ENCODE measurements around the gene ECE2.
A peak's percentile ranks its signal among the peaks of the same experiment; 100 is the strongest.

The ECE2 gene

DNA sequence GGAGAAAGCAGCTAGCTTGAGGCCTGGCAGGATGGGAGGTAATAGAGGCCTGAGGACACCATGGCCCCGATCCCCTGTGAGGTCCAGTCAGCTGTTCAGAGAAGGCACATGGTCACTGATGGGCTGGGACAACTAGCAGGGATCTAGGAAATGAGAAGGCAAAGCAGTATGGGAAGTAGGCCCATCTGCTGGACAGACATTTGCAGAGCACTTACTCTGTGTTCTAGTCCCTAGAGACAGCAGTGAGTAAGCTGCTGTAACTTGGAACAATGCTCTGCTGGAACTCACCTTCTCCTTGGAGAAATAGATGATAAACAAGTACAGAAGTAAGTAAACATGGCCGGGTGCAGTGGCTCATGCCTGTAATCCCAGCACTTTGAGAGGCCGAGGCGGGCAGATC lies 7.1 kb downstream of the ECE2 start:
- Mint-ChIP-seq H3K4me1 (ENCODE audit: low read depth) (no peaks in the 10 kb centered on the region), H3K36me3 (ENCODE audit: low read depth) (no peaks in the 10 kb centered on the region), H3K27ac (no peak overlapping the region), H3K27me3 (peaks cover 21% of the 10 kb centered on the region), H3K4me3 (no peak overlapping the region), H3K9me3 (no peaks in the 10 kb centered on the region)

DNA sequence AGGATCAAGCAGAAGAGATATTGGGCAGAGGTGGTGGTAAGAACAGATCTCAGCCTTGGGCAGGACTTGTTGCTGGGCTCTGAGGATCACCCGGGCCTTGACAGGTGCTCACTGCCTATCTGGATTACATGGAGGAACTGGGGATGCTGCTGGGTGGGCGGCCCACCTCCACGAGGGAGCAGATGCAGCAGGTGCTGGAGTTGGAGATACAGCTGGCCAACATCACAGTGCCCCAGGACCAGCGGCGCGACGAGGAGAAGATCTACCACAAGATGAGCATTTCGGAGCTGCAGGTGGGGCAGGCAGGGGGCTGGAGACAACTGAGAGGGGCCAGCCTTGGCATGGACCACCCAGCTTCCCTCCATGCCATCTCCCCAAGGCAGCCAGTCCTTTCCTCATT lies 7.9 kb downstream of the ECE2 start:
- H3K9me3 Mint-ChIP-seq = no peaks in the 10 kb centered on the region
- no peak overlapping the region for H3K4me3 Mint-ChIP-seq
- peaks cover 18% of the 10 kb centered on the region for H3K27me3 Mint-ChIP-seq
- H3K4me1 Mint-ChIP-seq (ENCODE audit: low read depth) = no peaks in the 10 kb centered on the region
- H3K36me3 Mint-ChIP-seq (ENCODE audit: low read depth) = no peaks in the 10 kb centered on the region
- no peak overlapping the region for H3K27ac Mint-ChIP-seq

- Mint-ChIP-seq H3K27me3 (peaks cover 16% of the 10 kb centered on the region), H3K27ac (no peak overlapping the region), H3K36me3 (ENCODE audit: low read depth) (no peaks in the 10 kb centered on the region), H3K4me1 (ENCODE audit: low read depth) (no peaks in the 10 kb centered on the region), H3K4me3 (no peak overlapping the region), H3K9me3 (no peaks in the 10 kb centered on the region)
Measured at GRCh38 chr3:184284696-184285095, 8.9 kb downstream of the ECE2 start.

GRCh38 chr3:184289426-184289938 lies 13.7 kb downstream of the ECE2 start:
- Mint-ChIP-seq H3K9me3 (no peaks in the 10 kb centered on the region), H3K27me3 (peaks cover 13% of the 10 kb centered on the region), H3K27ac (no peak overlapping the region), H3K36me3 (ENCODE audit: low read depth) (no peaks in the 10 kb centered on the region), H3K4me1 (ENCODE audit: low read depth) (no peaks in the 10 kb centered on the region), H3K4me3 (no peak overlapping the region)

DNA sequence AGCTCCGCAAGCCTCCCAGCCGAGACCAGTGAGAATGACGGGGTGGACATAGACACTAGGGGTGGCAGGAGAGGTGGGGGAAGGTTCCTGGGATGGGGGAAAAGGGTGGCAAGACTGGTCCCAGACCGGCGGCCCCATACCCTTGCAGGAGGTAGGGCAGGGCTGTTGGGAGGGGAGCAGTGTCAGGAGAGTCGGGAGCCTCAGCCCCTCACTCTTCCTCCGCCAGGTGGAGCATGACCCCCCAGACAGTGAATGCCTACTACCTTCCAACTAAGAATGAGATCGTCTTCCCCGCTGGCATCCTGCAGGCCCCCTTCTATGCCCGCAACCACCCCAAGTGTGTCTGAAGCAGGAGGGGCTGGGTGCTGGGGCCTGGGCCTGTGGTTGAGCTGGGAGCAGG lies 14.5 kb downstream of the ECE2 start:
- H3K27ac Mint-ChIP-seq = no peak overlapping the region
- no peaks in the 10 kb centered on the region for H3K36me3 Mint-ChIP-seq (ENCODE audit: low read depth)
- H3K27me3 Mint-ChIP-seq = peaks cover 13% of the 10 kb centered on the region
- H3K4me3 Mint-ChIP-seq = no peak overlapping the region
- no peaks in the 10 kb centered on the region for H3K4me1 Mint-ChIP-seq (ENCODE audit: low read depth)
- H3K9me3 Mint-ChIP-seq = no peaks in the 10 kb centered on the region

DNA sequence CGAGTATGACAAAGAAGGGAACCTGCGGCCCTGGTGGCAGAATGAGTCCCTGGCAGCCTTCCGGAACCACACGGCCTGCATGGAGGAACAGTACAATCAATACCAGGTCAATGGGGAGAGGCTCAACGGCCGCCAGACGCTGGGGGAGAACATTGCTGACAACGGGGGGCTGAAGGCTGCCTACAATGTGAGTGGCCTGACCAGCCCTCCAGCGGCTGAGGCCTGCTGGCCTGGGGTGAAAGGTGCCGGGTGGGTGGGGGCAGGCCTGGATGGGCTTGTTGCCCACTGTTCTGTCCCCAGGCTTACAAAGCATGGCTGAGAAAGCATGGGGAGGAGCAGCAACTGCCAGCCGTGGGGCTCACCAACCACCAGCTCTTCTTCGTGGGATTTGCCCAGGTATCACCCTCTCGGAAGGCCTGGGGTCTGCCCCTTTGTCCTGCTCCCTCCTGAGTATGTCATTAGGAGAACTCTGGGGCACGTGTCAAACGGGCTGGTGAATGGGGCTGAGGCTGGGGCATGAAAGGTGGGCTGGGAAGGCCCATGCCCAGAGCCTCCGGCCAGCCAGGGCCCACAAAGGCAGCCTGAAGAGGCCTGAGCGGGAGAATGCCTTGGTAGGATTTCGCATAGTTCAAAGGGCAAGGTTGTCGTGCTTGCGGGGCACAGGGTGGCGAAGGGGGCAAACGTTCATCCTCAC lies 15.4 kb downstream of the ECE2 start:
- no peaks in the 10 kb centered on the region for H3K9me3 Mint-ChIP-seq
- H3K27ac Mint-ChIP-seq = no peak overlapping the region
- no peaks in the 10 kb centered on the region for H3K36me3 Mint-ChIP-seq (ENCODE audit: low read depth)
- no peaks in the 10 kb centered on the region for H3K4me1 Mint-ChIP-seq (ENCODE audit: low read depth)
- H3K27me3 Mint-ChIP-seq = peaks cover 9% of the 10 kb centered on the region
- no peak overlapping the region for H3K4me3 Mint-ChIP-seq

DNA sequence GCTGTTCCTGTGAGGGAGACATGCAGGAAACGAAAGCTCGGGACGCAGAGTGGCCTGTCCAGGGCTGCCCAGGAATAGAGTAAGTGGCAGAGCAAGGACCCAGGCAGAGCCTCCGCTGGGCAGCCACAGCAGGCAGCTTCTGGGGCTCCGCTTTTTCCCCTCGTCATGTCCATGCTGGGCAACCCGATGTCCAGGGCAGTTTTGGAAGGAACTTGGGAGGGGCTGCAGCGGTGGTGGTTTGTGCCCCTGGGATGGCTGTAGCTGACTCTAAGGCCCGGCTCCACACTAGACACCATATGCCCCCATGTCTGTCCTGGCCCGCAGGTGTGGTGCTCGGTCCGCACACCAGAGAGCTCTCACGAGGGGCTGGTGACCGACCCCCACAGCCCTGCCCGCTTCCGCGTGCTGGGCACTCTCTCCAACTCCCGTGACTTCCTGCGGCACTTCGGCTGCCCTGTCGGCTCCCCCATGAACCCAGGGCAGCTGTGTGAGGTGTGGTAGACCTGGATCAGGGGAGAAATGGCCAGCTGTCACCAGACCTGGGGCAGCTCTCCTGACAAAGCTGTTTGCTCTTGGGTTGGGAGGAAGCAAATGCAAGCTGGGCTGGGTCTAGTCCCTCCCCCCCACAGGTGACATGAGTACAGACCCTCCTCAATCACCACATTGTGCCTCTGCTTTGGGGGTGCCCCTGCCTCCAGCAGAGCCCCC lies 16.1 kb downstream of the ECE2 start:
- no peak overlapping the region for H3K27ac Mint-ChIP-seq
- H3K27me3 Mint-ChIP-seq = peaks cover 4% of the 10 kb centered on the region
- H3K36me3 Mint-ChIP-seq (ENCODE audit: low read depth) = no peaks in the 10 kb centered on the region
- no peak overlapping the region for H3K4me3 Mint-ChIP-seq
- H3K4me1 Mint-ChIP-seq (ENCODE audit: low read depth) = no peaks in the 10 kb centered on the region
- H3K9me3 Mint-ChIP-seq = no peaks in the 10 kb centered on the region

GRCh38 chr3:184295771-184296170 lies 19.9 kb downstream of the ECE2 start:
- H3K27me3 Mint-ChIP-seq = no peaks in the 10 kb centered on the region
- H3K9me3 Mint-ChIP-seq = no peaks in the 10 kb centered on the region
- peaks cover 17% of the 10 kb centered on the region for H3K4me1 Mint-ChIP-seq (ENCODE audit: low read depth)
- H3K36me3 Mint-ChIP-seq (ENCODE audit: low read depth) = peaks cover 13% of the 10 kb centered on the region
- no peak overlapping the region for H3K27ac Mint-ChIP-seq
- H3K4me3 Mint-ChIP-seq = no peak overlapping the region

DNA sequence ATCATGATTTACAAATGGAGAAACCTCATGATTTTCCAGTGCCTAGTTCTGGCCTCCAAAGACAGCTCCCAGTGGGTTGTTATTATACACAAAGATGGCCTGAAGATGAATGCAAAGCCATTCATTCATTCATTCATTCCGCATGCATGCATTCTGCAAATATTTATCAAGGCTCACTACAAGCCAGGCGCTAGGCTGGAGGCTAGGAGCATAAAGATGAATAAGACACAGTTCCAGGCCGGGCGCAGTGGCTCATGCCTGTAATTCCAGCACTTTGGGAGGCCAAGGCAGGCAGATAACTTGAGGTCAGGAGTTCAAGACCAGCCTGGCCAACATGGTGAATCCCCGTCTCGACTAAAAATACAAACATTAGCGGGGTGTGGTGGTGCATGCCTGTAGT lies 20.8 kb downstream of the ECE2 start:
- H3K36me3 Mint-ChIP-seq (ENCODE audit: low read depth) = peaks cover 19% of the 10 kb centered on the region
- H3K4me3 Mint-ChIP-seq = no peak overlapping the region
- H3K27me3 Mint-ChIP-seq = no peaks in the 10 kb centered on the region
- H3K9me3 Mint-ChIP-seq = no peaks in the 10 kb centered on the region
- H3K4me1 Mint-ChIP-seq (ENCODE audit: low read depth) = peaks cover 22% of the 10 kb centered on the region
- H3K27ac Mint-ChIP-seq = no peak overlapping the region

DNA sequence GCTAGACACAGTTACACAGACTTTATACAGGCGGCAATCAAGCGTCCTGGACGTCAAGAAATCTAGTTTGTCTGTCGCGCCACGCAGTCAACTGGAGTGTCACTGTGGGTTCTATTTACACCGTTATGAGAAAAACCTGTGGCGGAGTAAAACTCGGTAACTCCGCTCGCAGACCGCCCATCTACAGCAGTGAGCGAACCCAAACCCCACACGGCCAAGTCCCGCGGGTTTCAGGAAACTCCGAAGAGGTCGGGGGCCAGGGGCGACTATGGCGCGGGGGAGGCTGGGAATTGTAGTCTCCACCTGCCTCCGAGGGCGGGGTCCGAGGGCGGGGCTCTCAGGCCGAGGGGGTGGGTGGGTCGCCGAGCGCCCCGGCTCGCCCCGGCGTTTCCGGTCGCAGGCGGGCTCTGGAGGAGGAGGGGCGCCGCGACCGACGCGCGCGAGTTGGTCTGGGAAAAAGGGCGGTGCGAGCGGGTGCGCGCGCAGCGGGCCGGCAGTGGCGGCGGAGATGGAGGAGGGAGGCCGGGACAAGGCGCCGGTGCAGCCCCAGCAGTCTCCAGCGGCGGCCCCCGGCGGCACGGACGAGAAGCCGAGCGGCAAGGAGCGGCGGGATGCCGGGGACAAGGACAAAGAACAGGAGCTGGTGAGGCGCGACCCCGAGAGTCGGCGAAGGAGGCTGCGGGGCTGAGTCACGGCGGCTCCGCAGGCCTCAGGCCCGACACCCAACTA lies 23.1 kb downstream of the ECE2 start, which contains the start of gene PSMD2:
Gene PSMD2, plus strand, starts transcription at position 483 of the 729 bp plus-strand sequence. Its CDS starts 26 bp downstream, at position 509.
- Mint-ChIP-seq H3K36me3 (ENCODE audit: low read depth) (peaks cover 40% of the 10 kb centered on the region), H3K27me3 (no peaks in the 10 kb centered on the region), H3K4me3 (peak within 1 kb of the TSS; percentile 89), H3K9me3 (no peaks in the 10 kb centered on the region), H3K27ac (peak within 1 kb of the TSS; percentile 82), H3K4me1 (ENCODE audit: low read depth) (peaks cover 29% of the 10 kb centered on the region)

DNA sequence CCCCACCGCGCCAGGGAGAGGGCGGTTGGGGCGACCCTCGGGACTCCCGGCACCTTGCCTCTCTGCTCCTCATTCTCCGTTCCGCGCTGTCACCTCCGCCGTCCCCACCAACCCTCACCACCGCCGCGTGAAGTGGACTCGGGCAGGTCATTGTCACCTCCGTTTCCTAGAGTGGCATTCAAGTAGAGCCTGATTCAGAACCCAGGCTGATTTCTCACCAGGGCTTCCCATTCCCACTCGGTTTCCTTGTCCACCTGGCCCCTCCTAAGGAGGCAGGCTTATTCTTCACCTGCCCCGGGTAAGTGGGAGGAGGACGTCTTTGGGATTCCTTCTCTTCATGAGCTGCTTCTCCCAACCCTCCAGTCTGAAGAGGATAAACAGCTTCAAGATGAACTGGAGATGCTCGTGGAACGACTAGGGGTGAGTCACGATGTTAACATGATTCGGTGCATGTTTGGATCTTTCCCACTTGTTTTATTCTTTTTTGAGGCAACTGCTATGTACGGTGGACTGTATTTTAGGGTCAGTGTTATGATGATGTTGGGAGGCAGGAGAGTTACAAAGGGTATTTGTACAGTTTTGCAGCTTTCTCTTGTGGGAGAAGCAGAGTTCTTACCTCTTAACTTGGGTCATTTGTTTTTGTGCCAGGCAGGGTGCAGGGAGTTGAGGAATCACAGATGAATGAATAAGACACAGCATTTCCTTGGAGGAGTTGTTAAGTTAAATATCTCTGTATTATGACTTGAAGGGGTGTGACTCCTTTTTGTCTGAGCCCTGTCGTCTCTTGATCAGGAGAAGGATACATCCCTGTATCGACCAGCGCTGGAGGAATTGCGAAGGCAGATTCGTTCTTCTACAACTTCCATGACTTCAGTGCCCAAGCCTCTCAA lies 23.9 kb downstream of the ECE2 start:
- Mint-ChIP-seq H3K36me3 (ENCODE audit: low read depth) (peaks cover 49% of the 10 kb centered on the region), H3K27ac (peak overlapping the region; percentile 82), H3K9me3 (no peaks in the 10 kb centered on the region), H3K27me3 (no peaks in the 10 kb centered on the region), H3K4me1 (ENCODE audit: low read depth) (peaks cover 29% of the 10 kb centered on the region), H3K4me3 (peak overlapping the region; percentile 89)

- peak overlapping the region; percentile 82 for H3K27ac Mint-ChIP-seq
- H3K4me1 Mint-ChIP-seq (ENCODE audit: low read depth) = peaks cover 29% of the 10 kb centered on the region
- H3K4me3 Mint-ChIP-seq = peak overlapping the region; percentile 89
- no peaks in the 10 kb centered on the region for H3K9me3 Mint-ChIP-seq
- H3K36me3 Mint-ChIP-seq (ENCODE audit: low read depth) = peaks cover 52% of the 10 kb centered on the region
- H3K27me3 Mint-ChIP-seq = no peaks in the 10 kb centered on the region
Measured at GRCh38 chr3:184300378-184300720, 24.5 kb downstream of the ECE2 start.

- H3K27me3 Mint-ChIP-seq = no peaks in the 10 kb centered on the region
- H3K27ac Mint-ChIP-seq = no peak overlapping the region
- peaks cover 19% of the 10 kb centered on the region for H3K4me1 Mint-ChIP-seq (ENCODE audit: low read depth)
- no peaks in the 10 kb centered on the region for H3K9me3 Mint-ChIP-seq
- no peak overlapping the region for H3K4me3 Mint-ChIP-seq
- H3K36me3 Mint-ChIP-seq (ENCODE audit: low read depth) = peaks cover 86% of the 10 kb centered on the region
Measured at GRCh38 chr3:184305577-184305976, 29.8 kb downstream of the ECE2 start.

- no peak overlapping the region for H3K4me3 Mint-ChIP-seq
- H3K27me3 Mint-ChIP-seq = no peaks in the 10 kb centered on the region
- H3K36me3 Mint-ChIP-seq (ENCODE audit: low read depth) = peaks cover 79% of the 10 kb centered on the region
- no peaks in the 10 kb centered on the region for H3K9me3 Mint-ChIP-seq
- peak overlapping the region; percentile 9 for H3K27ac Mint-ChIP-seq
- H3K4me1 Mint-ChIP-seq (ENCODE audit: low read depth) = peaks cover 13% of the 10 kb centered on the region
Measured at GRCh38 chr3:184306341-184306972, 30.6 kb downstream of the ECE2 start.

Measured in stimulated activated naive CD8-positive, alpha-beta T cell treated with anti-CD3 and anti-CD28 coated beads, Interleukin-15, Interleukin-2, amounts not matched to agents 100 ng/mL and 50 ng/mL, for 24 hours (primary cell).